ENCODE results near the gene TBC1D22A. TPM values are rescaled to one million over a fixed set of nuclear protein-coding genes. Genes with fewer than 3 reads are reported as not detected.

Gene TBC1D22A
- total and polyA plus RNA-seq, 10 of the 15 experiments (the other 5 are each of a cell fraction or from before 2014, with no cell fraction given), result 0.63 to 44.7 (median 27.4) TPM

GRCh38 chr22:47119181-47119580 lies 356.7 kb downstream of the TBC1D22A start (continued):
- TF ChIP-seq NRF1 (conservative IDR thresholded peaks at IDR 0.05; ENCODE audit: low read depth, low read length) (no peak), MEF2A (IDR thresholded peaks at IDR 0.05; ENCODE audit: insufficient read depth, low read depth, low read length) (no peak), USF1 (IDR thresholded peaks at IDR 0.05; ENCODE audit: borderline replicate concordance, extremely low read length, insufficient read depth, low read depth, low read length) (no peak), PAX5 (IDR thresholded peaks at IDR 0.05; ENCODE audit: borderline replicate concordance, low read depth, low read length) (no peak), PML (IDR thresholded peaks at IDR 0.05; ENCODE audit: low read length) (no peak), ZNF24 (IDR thresholded peaks at IDR 0.05) (no peak), NR2C1 (IDR thresholded peaks at IDR 0.05) (no peak), TCF3 (IDR thresholded peaks at IDR 0.05; ENCODE audit: borderline replicate concordance, insufficient read depth, low read depth, low read length) (no peak), CBFB (IDR thresholded peaks at IDR 0.05; ENCODE audit: low read depth) (no peak), E2F8 (IDR thresholded peaks at IDR 0.05; ENCODE audit: low read depth, partially characterized antibody) (no peak)

- BruUV-seq (replicated peaks), result no TSS peak
- ChIA-PET POLR2A (no interaction called here), SMC1A (ENCODE audit: uncharacterized antibody, unreplicated experiment) (no interaction called here)
Observed at GRCh38 chr22:47120399-47120798, 357.9 kb downstream of the TBC1D22A start.

More at GRCh38 chr22:47120399-47120798, 357.9 kb downstream of the TBC1D22A start:
- H3K36me3 ChIP-seq (ENCODE audit: control insufficient read depth in 2 of 2, insufficient read depth in 2 of 2, low read length in 1 of 2), result no peaks in the 10 kb centered on the region; a peak in 1 of 4 replicates
- H4K20me1 ChIP-seq (ENCODE audit: control insufficient read depth, insufficient read depth), result no peaks in the 10 kb centered on the region
- CTCF ChIA-PET, result no interaction called here
- no peaks in the 10 kb centered on the region for H3K27me3 ChIP-seq (replicated peaks in 1 of 2; ENCODE audit: control insufficient read depth in 2 of 2, insufficient read depth in 2 of 2, low read length in 1 of 2)
- no peak for TF ChIP-seq USF1 (IDR thresholded peaks at IDR 0.05; ENCODE audit: borderline replicate concordance, extremely low read length, insufficient read depth, low read depth, low read length)
- H3K79me2 ChIP-seq (ENCODE audit: control insufficient read depth, insufficient read depth, low read length), result no peaks in the 10 kb centered on the region
- no peak for FAIRE-seq
- DNase-seq (ENCODE audit: low read depth, low spot score), result no peak
- H3K9me3 ChIP-seq (replicated peaks; ENCODE audit: control insufficient read depth, insufficient read depth, low read length), result no peaks in the 10 kb centered on the region
- H2AFZ ChIP-seq (ENCODE audit: control insufficient read depth, low read depth, low read length), result no peak overlapping the region
- WGBS (ENCODE audit: insufficient coverage, insufficient replicate concordance, low lambda C conversion rate, missing lambda C conversion rate), result 95% methylated on average over 2 of the region's 2 CpGs
- intact Hi-C loops (cut with micrococcal nuclease; ENCODE audit: unreplicated experiment), result no loop called here
- no peak for ATAC-seq
- H3K4me2 ChIP-seq (ENCODE audit: control insufficient read depth, insufficient read depth), result no peak overlapping the region
- in situ Hi-C loops (cut with MboI), result no loop called here
- H3K4me3 ChIP-seq, result no peak overlapping the region
- no peak overlapping the region for H3K27ac ChIP-seq (ENCODE audit: control insufficient read depth, insufficient read depth)
- RAD21 ChIA-PET (ENCODE audit: unreplicated experiment), result no interaction called here
- no peak overlapping the region for H3K9ac ChIP-seq (ENCODE audit: control insufficient read depth, insufficient read depth, low read length)
- H3K4me1 ChIP-seq (ENCODE audit: control insufficient read depth, insufficient read depth, low read length), result no peaks in the 10 kb centered on the region

Data from GM12878 (cell line).